GM18517 (cell line): ENCODE data around the gene NUBPL.
"Not testable (repeated sequence)": the region's sequence is repeated elsewhere in the genome, so short reads cannot be mapped to it uniquely, and the experiment has no call there.

Experiments
- ATAC-seq: cut with Tn5 transposase; IDR thresholded peaks from one replicate; pipeline ENCODE4 v1.9.1; 2021; ENCODE audit warnings: mild to moderate bottlenecking, moderate library complexity; ENCODE audit not compliant: unreplicated experiment

Gene NUBPL

DNA sequence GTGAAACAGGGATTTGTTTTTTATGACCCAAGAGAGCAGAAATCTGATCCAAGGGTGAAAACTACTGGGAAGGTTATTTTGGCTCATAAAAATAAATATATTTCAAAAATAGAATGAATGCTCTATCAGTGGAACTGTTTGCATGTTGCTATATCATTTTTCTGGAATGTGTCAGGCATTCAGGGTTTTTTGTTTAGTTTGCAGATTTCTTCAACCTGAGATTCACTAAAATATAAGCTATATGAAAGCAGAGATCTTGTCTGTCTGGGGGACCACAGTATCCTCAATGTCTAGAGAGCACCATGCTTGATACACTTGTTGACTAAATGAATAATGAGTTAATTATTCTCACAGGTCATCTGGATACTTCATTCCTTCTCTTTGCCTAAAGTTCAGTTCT lies 165.1 kb downstream of the NUBPL start:
- ATAC-seq = no peak

- no peak for ATAC-seq
These were observed 166.6 kb downstream of the NUBPL start for GRCh38 chr14:31727797-31728196.

DNA sequence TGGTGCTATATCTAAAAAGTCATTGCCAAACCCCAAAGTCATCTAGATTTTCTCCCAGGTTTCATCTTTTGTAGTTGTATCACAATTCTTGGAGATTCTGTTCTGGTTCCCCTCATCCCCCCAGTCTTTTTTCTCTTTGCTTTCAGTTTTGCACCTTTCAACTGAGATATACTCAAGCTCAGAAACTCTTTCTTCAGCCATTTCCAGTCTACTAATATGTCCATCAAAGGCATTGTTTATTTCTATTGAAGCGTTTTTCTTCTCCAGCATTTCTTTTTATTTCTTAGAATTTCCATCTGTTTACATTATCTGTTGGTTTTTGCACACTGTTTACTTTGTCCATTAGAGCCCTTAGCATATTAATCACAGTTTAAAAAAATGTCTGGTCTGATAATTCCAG lies 179.5 kb downstream of the NUBPL start:
- ATAC-seq = no peak

- ATAC-seq = no peak
These were observed 184.5 kb downstream of the NUBPL start for GRCh38 chr14:31745741-31746140.

DNA sequence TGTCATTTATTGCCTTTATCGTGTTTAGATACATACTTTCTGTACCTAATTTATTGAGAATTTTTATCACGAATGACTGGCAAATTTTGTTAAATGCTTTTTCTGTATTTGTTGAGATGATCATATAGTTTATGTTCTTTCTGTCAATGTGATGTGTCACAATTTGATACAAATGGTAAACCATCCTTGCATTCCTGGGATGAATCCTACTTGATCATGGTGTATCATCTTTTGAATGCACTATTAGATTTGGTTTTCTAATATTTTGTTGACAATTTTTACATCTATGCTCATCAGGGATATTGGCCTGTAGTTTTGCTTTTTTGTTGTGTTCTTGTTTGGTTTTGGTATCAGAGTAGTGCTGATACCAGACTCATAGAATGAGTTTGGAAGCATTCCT lies 185.1 kb downstream of the NUBPL start:
- ATAC-seq = no peak

GRCh38 chr14:31749275-31749674 lies 188.1 kb downstream of the NUBPL start:
- ATAC-seq = no peak

GRCh38 chr14:31751047-31751446 lies 189.8 kb downstream of the NUBPL start:
- ATAC-seq = not testable (repeated sequence)

- no peak for ATAC-seq
These were observed 191.9 kb downstream of the NUBPL start for GRCh38 chr14:31752867-31753661.

GRCh38 chr14:31758941-31759340 lies 197.7 kb downstream of the NUBPL start:
- no peak for ATAC-seq

GRCh38 chr14:31760277-31760676 lies 199.1 kb downstream of the NUBPL start:
- no peak for ATAC-seq

DNA sequence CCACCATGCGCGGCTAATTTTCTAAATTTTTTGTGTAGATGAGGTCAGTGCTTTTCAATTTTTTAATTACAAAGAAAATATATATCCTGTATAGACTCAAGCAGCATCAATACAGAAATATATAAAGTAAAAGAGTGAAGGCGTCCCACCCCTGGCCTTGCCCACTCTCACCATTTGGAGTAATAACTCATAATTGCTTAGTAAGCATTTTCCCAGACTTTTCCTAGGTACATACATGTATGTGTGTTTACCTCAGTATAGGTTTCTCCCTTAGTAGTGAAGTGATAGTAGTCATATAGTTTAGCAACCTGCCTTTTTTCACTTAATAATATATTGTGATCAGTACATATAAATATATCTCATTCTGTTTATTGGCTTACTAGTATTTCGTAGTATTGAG lies 200.1 kb downstream of the NUBPL start:
- no peak for ATAC-seq

DNA sequence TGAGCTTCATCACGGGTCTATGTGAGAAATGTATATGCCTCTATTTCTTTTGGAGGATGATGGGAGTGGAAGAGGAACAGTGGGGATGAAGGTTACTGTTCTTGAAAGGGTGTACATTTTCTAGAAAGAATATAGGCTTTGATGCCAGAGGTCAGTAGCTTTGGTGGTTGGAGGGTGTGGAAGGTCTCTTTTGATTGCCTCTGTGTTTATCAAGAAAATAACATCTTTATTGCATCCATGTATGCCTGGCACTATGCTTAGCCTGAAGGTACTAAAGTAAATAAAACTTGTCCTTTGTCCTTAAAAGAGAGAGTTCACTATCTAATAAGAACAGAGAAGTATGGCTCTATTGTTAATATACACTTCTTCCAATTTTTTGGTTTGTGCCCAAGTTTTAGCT lies 201.8 kb downstream of the NUBPL start:
- ATAC-seq = no peak

GRCh38 chr14:31766315-31766892 lies 205.2 kb downstream of the NUBPL start:
- ATAC-seq = no peak

GRCh38 chr14:31768355-31768754 lies 207.2 kb downstream of the NUBPL start:
- no peak for ATAC-seq

- no peak for ATAC-seq
These were observed 209.1 kb downstream of the NUBPL start for GRCh38 chr14:31770271-31770670.

- no peak for ATAC-seq
These were observed 213.4 kb downstream of the NUBPL start for GRCh38 chr14:31774567-31774966.

GRCh38 chr14:31777312-31777711 lies 216.1 kb downstream of the NUBPL start:
- no peak for ATAC-seq

GRCh38 chr14:31781578-31781977 lies 220.4 kb downstream of the NUBPL start:
- ATAC-seq = no peak

- ATAC-seq = no peak
These were observed 224.4 kb downstream of the NUBPL start for GRCh38 chr14:31785574-31785973.

DNA sequence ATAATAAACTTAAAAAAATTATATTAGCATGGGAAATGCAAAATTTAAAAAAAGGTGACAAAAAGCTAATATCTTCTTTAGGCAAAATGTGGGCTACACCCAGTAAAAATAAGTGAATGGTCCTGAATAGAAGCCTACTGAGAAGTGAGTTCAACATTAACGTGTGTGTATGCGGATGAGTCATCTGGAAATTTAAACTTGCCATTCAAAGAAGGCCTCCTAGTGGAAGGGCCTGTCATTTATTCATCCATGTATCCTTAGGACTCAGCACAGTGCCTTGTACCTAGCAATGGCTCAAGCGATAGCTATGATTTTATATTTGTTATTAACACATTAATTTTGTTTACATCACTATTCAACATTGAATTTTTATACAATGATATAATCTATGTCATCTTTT lies 226.2 kb downstream of the NUBPL start:
- no peak for ATAC-seq

GRCh38 chr14:31788340-31788739 lies 227.1 kb downstream of the NUBPL start:
- no peak for ATAC-seq

- no peak for ATAC-seq
These were observed 231.5 kb downstream of the NUBPL start for GRCh38 chr14:31792726-31793125.

DNA sequence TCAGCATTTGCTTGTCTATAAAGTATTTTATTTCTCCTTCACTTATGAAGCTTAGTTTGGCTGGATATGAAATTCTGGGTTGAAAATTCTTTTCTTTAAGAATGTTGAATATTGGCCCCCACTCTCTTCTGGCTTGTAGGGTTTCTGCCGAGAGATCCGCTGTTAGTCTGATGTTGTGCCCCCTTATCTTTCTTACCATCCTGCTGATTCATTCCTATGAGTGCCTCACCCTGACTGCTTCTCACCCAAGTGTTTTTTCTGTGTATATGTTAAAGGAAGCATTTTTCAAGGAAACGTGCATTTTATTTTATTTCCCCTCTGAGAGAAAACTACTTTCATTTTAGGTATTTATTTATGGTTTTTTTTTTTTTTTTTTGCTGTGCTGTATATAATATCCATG lies 236.7 kb downstream of the NUBPL start:
- ATAC-seq = not testable (repeated sequence)
